GM18873 (cell line): ENCODE data around the gene AP1S3.
"Not testable (repeated sequence)": the region's sequence is repeated elsewhere in the genome, so short reads cannot be mapped to it uniquely, and the experiment has no call there.

Experiments used
- ATAC-seq: cut with Tn5 transposase; IDR thresholded peaks from one replicate; pipeline ENCODE4 v1.9.1; 2021; ENCODE audit warnings: mild to moderate bottlenecking, moderate library complexity, moderate number of reproducible peaks; ENCODE audit not compliant: unreplicated experiment, low FRiP score

AP1S3 gene

DNA sequence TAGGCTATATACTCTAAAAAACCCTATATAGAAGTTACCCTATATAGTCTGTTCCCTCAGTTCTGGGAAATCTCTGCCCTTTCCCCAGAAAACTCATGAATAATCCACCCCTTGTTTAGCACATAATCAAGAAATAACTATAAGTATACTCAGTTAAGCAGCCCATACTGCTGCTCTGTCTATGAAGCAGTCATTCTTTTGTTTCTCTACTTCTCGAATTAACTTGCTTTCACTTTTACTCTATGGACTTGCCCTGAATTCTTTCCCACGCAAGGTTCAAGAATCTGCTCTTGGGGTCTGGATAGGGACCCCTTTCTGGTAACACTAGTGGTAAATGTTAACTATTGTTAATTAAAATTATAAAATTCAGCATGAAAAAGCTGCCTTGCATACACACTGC, 17.4 kb upstream of the AP1S3 start:
- ATAC-seq: no peak

DNA sequence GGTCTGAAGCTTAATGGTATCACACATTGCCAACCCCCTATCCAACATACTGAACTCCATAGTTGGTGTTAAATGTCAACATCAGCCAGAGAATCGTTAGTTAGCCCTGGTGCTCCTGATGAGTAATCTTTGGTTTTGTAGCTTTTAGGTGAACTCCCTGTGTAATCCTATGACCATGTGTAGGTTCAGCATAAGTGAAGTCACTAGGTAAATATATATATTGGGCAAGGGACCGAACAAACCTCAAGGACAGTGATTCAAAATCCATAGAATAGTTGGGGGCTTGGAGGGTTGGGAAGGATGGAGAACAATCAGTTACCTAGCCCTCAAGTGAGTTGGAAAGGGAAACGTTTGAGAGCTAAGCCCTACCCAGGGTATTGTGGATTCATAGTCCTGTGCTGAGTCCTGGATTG, 16.0 kb upstream of the AP1S3 start:
- no peak for ATAC-seq

DNA sequence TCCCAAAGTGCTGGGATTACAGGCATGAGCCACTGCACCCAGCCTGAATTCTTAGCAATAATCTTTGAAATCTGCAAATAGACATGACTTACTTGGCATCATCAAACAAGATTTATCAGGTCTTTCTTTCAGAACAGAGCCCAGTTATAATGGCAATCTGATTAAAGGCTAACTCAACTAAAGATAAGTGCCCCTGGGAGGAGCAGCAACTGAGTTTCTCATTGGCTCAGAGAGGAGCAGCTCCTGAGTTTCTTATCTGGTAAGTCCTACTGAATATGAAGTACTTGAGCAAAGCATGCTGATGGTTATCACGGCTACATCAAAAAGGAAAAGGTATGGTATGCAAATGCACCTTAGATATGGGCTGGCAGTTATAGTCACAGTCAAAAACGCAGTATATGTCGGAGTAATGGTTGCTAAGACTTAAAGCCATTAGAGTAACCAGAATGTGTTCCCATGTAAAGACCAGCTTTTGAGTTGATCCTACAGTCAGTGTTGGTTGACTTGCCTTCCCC, 15.0 kb upstream of the AP1S3 start:
- ATAC-seq: no peak

DNA sequence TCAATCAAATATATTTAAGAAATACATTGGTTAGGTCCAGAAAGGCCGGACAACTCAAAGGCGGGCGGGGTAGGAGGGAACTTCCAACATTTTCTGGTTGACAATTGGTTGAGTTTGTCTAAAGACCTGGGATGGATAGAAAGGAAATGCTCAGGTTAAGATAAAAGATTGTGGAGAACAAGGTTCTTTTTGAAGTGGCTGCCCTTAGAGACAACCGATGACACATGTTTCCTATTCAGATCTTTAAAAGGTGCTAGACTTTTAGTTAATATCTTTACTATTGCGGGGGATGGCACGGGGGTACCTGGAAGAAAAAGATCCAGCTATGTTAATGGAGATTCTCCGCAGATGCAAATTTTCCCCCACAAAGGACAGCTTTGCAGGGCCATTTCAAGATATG, 10.0 kb upstream of the AP1S3 start:
- no peak for ATAC-seq

DNA sequence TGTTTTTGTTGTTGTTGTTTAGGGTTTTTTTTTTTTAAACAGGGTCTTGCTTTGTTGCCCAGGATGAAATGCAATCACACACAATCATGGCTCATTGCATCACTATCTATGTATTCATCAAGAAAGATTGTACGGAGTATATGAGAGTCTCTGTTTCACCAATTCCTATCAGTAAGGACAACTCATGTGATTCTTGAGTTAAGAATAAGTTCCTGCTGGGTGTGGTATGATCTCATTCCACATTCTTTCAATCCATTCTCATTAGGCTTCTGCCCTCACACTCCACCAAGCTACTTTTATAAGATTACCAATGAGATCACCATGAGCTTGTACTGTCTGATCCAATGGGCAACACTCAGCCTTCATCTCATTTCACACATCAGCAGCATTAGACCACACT, 9.1 kb upstream of the AP1S3 start:
- no peak for ATAC-seq

DNA sequence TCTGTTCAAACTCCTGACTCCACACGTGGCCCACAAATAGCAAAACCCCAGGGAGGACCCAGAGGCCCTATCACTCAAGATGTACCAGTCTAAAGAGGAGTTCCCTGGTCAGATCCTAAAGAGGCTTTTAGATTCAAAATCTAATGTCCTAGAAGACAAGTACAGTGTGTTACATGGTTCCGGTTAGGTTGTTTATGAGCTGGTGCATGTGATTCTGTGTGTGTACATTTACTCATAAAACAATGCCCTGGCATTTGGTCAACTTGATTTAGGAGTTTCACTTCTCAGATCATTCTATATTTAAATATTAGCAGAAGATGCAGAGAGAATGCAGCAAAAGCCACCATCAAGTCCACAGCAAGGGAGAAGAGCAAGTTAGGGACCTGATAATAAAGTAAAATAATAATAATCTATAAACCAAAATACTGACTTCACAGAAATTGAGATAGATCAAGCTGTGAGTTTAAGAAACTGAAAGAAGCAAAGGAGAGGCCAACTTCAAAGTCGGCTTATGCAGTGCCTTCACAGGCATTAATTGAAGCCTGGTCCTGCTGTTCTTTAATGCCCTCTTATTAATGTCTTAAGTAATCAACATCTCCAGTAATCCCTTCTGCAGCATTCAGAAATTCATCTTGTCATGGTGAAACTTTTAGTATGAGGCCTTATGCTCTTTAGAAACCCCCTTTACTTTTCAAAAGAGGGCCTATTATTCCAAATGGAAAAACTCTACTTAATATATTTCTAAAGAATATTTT, 4.2 kb upstream of the AP1S3 start:
- ATAC-seq: no peak

DNA sequence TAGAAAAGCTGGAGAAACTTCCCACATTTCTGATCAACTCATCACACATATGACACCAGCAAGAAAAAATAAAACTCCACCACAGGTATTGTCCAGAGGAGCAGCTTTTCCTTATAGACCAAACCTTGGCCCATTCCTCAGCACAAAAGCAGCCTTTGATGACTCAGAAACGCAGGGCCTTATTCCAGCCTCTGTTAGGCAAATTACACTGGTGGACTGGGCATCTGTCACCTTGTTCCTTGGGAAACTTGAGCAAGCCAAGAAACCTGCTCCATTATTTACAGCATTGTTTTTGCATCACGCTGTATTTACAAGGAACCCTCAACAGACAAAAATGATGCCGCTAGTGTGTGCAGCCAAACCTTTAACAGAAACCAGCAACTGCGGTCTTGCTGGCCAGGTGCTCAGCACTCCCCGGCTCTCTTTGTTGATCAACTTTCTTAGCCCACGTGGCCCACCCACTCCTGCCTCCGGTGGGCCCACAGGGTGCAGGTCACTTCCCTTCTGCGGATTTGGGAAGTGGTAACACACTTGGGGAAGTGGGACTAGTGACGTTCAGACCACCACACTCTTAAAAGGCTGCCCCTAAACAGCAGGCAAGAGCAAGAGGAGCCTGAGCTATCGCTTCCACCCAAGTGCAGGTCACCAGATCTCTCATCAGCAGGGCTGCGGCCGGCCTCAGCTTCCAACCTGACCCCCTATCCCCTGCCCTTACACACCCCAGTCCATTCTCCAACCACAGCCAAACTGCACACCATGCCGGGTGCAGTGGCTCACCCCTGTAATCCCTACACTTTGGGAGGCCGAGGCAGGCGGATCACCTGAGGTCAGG, 1.5 kb downstream of the AP1S3 start:
- peak; percentile 47 for ATAC-seq

DNA sequence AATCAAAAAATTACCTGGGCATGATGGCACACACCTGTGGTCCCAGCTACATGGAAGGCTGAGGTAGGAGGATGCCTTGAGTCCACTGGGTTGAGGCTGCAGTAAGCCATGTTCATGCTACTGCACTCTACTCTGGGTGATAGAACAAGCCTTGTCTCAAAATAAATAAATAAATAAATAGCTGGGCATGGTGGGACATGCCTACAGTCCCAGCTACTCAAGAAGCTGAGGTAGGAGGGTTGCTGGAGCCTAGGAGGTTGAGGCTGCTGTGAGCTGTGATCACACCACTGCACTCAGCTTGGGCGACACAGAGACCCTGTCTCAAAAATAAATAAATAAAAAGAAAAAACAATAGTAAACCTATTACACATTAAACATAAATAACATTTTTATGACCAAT, 3.0 kb downstream of the AP1S3 start:
- ATAC-seq: no peak

DNA sequence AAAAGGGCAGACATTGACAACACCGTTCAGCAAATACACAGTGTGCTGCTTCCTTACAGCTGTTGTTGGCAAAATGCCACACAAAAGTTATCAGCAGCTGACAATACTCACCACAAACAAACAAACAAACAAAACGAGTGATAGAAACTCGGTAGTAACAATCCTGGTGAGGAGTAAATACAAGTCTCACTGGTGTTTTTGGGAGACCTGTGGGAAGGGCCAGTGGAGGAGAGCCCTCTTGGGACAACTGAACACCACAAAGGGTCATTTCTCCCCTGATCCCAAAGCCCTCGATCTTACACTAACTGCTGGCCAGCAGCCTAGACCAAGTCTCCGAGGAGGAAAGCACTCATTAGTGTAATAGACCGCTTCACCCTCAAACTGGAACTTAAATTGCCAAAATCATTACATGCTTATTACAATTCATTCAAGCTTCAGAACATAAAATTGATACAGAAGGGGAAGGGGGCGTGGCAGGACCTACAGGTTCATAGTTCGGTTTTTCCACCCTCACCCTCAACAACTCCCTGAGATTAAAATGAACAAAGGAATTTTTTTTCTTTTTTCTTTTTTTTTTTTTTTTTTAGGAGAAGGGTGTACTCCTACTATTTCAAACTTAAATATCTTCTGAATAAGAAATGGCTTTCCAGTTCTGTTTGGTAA, 5.0 kb downstream of the AP1S3 start:
- ATAC-seq: no peak

DNA sequence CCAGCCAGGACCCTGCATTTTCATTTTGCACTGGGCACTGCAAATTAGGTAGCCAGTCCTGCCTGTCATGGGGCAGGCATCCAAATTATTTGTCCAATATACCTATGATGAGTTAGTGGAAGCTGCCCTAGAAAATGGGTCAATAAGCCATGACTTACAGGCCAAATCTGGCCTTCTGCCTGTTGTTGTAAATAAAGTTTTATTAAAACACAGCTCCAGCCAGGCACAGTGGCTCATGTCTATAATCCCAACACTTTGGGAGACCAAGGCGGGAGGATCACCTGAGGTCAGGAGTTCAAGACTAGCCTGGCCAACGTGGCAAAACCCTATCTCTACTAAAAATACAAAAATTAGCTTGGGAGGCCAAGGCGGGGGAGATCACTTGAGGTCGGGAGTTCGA, 8.3 kb downstream of the AP1S3 start:
- no peak for ATAC-seq

DNA sequence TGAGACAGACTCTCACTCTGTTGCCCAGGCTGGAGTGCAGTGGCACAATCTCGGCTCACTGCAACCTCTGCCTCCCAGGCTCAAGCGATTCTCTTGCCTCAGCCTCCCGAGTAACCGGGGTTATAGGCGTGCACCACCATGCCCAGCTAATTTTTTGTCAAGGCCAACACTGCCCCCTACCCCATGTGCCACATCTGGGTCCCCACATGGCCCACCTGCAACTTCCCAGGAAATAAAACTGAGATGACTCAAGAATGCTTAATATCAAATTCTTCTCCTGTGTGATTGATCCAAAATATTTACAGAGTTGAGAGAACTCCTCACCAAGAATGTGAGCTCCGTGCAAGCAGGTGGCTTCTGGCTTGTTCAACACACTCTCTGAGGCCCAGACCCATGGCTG, 9.1 kb downstream of the AP1S3 start:
- ATAC-seq: no peak

DNA sequence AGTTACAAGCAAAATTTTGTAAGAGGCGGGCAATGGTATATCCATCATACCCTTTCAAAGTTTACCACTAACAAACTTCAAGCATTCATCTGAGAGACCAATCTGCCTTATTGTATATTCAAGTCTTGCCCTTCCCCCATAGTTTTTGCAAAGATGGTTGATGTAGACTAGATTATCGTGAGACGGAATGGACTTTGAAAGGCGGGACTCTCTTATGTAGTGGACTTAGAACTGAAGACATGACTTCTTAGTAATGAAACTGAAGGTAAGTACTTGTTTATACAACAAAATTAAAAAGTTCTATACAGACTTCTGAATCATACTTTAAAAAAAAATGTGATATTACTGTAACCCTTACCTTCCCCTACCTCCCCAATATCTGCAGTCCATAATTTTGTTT, 10.4 kb downstream of the AP1S3 start:
- no peak for ATAC-seq

DNA sequence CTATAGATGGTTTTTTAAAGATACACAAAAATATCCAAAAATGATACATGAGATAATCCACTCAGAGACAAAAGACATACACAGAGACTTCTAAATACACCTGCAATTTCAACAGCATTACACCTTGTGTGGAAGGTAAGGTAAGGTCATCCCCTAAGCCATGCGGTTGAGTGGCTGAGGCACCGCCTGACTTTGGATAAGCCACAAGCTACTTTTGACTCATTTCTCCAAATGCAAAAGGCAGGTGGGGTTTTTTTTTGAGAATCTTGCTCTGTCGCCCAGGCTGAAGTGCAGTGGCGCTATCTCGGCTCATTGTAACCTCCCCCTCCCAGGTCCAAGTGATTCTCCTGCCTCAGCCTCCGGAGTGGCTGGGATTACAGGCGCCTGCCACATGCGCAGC, 13.1 kb downstream of the AP1S3 start:
- ATAC-seq: no peak

DNA sequence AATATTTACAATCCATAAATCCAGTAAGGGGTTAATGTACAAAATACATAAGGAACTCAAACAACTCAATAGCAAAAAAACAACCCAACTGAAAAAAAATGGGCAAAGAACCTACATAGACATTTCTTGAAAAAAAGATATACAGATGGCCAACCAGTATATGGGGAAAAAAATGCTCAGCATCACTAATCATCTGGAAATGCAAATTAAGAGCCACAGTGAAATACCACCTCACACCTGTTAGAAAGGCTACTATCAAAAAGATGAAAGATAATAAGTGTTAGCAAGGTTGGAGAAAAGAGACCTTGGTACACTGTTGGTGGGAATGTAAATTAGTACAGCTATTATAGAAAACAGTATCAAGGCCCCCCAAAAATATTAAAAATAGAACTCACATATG, 14.6 kb downstream of the AP1S3 start:
- no peak for ATAC-seq

DNA sequence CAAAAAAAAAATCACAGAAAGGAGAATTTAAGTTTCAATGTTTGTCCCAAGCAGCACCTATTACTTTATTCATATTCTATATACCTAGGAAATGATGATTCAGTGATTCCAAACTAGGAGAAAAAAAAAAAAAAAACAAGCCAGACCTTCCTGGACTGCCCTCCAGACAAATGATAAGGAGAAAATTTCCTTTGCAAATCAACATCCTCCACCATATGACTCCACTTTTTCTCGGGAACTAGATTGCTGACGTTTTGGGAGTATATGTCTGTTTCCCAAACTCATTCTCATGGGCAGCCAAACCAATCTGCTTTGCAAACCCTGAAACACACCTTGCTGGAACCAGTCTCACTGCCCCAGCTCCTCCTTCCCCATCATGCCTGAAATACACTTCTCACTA, 16.8 kb downstream of the AP1S3 start:
- no peak for ATAC-seq

DNA sequence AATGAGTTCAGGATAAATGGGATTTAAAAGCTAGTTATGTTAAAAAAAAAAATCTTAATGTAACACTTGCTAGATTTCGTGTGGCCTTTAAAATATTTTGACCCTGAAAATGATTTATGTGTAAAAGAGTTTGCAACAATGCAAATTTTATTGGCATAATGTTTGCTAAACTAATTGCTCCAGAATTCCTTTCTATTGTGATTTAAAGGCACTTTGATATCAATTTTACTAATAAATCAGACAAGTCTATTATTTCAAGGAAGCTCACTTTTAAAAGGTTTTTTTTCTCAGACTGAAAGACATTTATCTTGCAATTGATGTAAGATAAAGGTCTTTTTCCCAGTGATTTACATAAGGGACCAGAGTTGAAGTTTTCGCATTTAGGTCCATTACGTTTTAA, 17.5 kb downstream of the AP1S3 start:
- no peak for ATAC-seq

DNA sequence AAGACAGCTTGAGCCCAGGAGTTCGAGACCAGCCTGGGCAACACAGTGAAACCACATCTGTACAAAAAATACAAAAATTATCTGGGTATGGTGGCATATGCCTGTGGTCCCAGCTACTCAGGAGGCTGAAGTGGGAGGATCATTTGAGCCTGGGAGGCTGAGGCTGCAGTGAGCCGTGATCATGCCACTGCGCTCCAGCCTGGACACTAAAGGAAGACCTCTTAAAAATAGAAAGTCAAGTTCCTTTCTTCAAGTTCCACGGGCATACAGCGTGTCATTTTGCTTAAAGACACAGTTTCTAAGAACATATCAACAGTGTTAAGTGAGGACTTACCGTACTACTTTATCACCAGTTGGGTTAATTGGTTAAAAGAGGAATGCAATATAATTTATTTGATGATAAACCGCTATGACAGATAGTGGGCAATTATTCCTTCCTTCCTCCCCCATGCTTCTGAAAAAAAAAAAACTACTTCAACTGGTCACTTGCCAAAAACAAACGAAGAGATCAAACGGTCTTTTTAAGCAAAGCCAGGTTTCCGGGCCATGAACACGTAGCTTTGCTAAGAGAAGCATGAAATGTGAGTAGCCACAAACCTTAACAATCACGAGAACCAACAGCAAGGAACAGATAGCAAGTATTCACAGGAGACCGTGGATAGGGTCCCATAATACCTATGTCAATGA, 21.4 kb downstream of the AP1S3 start:
- ATAC-seq: no peak

DNA sequence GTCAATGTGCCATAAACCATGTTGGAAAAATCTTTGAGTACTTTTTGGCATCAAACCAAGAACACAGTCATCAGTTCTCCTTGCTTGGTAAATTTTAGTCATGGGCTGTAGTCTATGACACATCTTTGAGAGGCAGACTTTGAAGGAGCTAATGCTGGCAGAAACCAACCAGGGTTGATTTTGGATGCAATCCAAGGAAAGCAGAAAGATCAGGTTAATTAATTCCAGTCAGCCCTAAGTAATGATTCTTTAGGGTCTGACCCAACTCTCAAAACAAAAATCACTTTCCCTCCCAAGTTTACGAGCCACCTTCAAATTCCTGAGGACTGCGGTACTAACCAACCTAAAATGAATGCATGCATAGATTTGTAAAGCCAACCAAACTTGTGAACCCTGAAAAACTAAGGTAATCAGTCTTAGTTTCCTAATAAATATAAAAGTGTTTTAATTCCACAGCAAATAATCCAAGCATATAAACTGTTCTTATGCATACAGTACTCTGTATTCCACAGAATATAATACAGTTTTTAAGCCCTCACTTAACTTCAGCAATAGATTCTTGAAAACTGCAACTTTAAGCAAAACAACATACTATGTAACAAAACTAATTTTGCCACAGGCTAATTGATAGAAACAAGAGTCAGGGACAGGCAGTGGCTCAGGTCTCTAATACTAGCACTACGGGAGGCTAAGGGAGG, 22.0 kb downstream of the AP1S3 start:
- no peak for ATAC-seq

DNA sequence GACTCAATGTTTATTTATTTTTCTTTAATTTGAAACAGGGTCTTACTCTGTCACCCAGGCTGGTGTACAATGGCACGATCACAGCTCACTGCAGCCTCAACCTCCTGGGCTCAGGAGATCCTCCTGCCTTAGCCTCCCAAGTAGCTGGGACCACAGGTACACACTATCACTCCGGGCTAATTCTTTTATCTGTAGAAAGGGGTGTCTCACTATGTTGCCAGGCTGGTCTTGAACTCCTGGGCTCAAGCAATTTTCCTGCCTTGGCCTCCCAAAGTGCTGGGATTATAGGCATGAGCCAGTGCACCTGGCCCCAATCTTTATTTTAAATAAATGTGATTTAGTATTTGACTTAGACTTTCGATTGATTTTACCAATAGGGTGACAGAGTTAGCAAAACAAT, 22.6 kb downstream of the AP1S3 start:
- ATAC-seq: not testable (repeated sequence)

DNA sequence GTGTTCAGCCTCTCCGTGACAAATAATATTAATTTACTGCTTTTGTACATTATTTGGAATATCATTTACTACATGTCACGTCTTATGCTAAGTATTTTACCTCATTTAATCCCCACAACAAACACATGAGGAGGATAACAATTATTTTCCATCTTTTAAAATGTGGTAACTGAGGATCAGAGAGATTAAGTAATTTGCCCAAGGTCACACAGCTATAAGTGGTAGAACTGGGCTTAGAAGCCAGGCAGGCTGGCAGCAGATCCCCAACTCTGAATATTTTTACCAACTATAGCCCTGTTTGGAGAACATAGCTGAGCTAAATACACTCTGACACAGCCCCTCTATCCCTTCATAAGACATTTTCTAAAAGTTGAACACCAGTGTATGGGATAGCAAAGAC, 24.1 kb downstream of the AP1S3 start:
- no peak for ATAC-seq
